Activated naive CD4-positive, alpha-beta T cell treated with anti-CD3 and anti-CD28 coated beads, Interleukin-2, amount 50 U/mL, for 16 hours (primary cell): Measurements from ENCODE around the gene RO60.

Experiments
- DNase-seq: peaks from one replicate; pipeline ENCODE4 v3.0.0-alpha.2; 2020

Gene RO60

DNA sequence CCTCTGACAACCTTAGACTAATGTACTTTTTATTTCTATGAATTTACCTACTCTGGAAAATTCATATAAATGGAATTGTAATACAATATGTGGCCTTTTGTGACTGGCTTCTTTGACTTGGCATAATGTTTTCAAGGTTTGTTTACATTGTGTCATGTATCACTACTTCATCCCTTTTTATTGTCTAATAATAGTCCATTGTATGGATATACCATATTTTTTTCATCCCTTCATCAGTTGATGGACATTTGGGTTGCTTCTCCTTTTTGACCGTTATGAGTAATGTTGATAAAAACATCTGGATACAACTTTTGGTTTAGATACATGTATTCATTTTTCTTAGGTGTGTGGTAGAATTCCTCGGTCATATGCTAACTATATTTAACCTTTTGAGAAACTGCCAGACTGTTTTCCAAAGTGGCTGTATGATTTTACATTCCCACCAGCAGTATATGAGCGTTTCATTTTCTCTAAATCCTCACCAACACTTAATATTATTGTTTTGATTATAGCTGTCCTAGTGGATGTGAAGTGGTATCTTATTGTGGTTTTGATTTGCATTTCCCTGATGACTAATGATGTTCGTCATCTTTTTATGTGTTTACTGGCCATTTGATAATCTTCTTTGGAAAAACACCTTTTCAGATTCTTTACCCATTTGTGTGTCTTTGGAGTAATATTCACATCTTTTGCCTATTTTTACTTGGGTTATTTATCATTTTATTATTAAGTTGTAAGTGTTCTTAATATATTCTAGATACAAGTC, 3.5 kb downstream of the RO60 start:
- DNase-seq, result no peak

DNA sequence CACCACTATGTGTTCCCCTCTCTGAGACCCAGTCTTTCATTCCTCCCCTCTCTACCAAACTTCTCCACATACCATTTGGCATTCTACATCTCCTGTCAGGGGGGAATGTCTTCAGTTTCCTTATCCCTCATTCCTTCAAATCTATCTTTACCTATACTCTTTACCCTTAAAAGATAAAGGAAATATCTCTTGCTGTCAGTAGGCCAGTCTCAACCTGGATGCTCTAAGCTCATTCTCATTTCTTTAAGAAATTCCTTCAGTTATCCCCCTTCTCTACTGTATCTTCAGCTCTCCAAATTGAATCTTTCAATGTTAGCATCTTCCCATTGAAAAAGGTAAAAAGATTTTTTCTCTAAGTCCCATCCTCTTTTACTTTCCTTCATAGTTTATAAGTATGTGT, 6.5 kb downstream of the RO60 start:
- DNase-seq, result no peak

DNA sequence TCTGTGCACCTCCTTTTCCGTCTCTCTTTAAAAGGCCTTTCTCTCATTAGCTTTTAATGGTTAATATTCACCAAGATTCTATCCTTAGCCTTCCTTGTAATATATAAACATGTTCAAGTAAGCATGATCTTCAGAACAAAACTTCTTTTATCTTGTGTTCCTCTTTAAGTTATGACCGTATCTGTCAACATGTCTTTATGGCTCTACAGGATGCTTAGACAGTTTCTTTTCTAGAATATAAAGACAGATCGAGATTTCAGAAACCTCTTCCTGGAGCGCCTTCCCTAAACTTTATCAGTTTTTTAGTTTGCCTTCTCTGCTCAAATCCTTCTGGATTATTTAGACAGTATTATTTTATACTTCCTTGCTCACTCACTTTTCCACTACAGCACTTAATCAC, 7.2 kb downstream of the RO60 start:
- DNase-seq, result no peak

DNA sequence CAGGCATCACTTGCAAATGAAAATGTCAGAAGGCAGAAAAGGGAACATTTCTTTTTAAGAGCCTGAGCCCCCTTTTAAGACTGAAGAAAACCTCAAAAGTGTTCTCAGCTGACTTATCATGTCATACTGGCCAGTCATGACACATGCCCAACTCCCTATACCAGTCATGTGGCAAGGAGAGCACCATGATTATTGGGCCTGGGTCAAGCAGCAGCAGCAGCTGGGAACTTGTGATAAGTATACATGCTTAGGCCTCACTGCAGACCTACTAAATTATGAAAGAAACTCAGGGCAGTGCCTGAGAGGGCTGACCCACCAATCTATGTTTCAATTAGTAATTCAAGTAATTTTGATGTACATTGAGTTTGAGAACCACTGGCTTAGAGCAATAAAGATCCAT, 8.6 kb downstream of the RO60 start:
- DNase-seq, result no peak

DNA sequence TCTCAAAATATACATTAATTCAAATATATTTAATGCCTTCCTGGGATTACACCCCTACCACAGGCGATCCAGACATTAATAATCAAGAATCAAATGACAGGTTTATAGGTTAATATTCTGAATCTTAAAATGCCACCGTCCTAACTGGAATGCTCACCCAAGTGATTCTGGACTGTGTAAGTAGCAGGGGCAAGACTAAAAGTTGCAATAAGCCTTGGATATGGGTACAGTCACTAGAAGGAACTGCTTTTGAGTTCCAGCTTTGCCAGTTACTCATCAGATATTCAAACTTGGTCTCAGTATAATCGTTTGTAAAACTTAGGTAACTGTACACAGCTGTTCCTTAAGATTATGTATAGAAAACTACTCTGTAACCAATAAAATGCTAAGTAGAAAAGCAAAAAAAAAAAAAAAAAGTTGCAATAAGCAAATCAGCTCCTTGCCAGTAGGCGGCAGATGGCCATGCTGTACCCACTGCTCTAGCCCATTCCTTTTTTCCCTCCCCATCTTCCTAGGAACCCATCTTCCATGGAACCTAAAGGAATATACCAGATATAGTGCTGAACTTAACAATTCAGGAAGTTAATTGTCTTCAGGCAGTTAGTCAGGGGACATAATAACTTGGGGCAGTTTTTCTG, 10.5 kb downstream of the RO60 start:
- DNase-seq, result no peak

DNA sequence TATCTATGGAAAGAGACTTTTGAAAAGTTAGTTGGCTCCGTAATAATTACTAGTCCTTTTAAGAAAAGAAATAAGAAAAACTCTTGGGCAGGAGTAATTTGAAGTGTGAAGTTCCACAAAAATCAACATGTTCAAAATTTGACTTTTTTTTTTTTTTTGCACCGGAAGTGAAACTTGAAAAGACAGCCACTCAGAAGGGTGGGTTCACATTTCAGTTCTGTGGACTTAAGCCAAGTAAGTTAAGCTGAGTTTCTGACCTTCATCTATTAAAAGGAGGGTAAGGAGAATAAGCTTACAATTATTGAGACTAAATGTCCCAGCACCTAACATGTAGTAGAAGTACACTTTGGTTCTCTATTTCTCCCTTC, 11.0 kb downstream of the RO60 start:
- no peak for DNase-seq

DNA sequence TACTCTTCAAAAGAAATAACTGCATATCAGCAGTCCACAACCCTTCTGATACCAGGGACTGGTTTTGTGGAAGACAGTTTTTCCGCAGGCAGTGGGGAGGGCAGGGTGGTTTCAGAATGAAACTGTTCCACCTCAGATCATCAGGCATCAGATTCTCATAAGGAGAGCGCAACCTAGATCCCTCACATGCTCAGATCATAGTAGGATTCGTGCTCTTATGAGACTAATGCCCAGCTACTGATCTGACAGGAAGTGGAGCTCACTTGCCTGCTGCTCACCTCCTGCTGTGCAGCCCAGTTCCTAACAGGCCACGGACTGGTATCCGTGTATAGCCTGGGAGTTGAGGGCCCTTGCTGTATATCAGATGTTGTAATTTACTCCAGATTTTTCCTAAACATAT, 11.5 kb downstream of the RO60 start:
- no peak for DNase-seq

DNA sequence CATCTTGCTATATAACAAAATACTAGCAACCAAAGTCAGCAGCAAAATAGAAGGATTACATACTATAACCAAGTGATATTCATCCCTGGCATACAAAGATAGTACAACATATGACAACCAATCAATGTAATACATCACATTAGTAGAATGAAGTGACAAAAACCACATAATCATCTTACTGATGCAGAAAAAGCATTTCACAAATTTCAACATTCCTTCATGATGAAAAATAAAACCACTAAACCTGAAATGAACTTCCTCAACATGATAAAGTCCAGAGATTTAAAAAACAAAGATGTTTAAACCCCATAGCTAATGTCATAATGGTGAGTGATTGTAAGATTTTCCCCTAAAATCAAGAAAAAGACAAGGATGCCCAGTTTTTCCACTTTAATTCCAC, 18.6 kb downstream of the RO60 start:
- no peak for DNase-seq

DNA sequence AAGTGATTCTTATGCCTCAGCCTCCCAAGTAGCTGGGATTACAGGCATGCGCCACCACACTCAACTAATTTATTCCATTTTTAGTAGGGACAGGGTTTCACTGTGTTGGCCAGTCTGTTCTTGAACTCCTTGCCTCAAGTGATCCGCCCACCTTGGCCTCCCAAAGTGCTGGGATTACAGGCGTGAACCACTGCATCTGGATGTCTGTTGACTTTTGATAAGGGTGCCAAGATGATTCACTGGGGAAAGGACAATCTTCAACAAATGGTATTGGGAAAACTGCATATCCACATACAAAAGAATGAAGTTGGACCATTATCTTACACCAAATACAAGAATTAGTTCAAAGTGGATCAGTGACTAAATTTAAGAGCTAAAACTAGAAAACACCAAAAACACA, 19.8 kb downstream of the RO60 start:
- DNase-seq, result no peak

DNA sequence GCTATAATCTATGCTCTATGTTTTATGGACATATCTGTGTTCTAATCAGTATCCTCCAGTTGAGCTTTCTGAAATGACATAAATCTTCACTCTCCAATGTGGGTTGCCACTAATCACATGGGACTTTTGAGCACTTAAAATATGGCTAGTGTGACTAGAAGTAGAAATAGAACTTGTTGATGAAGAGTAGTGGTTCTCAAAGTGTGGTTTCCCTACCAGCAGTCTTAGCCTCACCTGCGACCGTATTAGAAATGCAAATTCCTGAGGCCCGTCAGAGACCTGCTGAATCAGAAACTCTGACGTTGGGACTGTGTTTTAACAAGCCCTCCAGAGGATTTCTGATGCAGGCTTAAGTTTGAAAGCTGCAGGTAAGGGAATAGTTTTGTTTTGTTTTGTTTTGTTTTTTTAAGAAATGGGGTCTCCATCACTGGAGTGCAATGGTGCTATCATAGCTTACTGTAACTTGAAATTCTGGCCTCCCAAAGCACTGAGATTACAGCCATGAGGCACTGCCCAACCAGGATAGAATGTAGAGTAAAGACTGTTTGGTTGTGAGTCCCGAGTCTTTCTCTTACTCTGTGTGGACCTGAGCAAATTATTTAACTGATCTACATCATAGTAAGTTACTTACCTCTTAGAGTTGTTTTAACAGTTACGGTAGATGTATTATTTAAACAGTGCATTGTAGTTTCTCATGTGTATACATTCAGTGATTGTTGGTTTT, 24.1 kb downstream of the RO60 start:
- no peak for DNase-seq

DNA sequence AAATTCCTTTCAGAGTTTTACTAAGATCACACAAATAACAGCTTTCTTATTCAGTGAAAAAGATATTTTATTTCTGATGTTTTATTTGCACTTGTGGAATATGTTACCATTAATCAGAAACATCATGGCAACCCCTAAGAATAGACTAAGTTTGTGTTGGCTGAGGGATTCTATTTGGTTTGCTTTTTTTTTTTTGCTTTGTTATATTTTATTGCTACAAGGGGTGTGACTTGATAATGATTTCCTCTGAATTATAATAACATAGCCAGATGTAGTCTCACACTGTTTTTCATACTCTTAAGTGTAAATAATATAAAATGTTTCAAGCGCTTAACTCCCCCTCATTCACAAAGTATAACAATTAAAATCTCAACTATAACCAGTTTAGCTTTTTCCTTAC, 25.9 kb downstream of the RO60 start:
- no peak for DNase-seq

DNA sequence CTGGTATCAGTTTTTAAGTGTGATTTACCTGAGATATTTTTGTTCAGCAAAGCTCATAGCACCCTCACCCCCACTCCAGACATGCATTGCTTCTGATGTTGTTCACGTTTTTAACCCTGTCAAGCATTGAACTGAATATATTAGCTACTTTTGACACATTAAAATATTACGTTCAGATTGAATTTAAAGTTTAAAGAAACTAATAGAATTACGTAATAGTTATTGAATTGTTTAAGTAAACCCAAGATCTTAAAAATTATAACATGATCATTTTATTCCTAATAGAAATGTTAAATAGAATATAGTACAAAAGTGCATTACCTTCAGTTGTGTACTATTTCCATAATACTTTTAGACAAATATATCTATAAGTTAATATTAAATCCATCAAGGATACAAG, 26.9 kb downstream of the RO60 start:
- DNase-seq, result no peak

DNA sequence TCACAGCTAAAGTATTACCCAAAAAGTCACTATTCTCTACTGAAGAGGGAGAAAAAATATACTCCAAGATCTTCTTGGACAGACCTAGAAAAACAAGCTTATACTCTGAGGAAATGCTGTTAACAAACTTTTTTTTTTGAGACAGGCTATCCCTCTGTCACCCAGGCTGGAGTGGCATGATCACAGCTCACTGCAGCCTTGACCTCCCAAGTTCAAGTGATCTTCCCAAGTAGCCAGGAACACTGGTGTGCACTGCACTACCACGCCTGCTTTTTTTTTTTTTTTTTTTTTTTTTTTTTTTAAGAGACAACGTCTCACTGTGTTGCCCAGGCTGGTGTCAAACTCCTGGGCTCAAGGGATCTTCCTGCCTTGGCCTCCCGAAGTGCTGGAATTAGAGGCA, 28.5 kb downstream of the RO60 start:
- DNase-seq, result no peak

DNA sequence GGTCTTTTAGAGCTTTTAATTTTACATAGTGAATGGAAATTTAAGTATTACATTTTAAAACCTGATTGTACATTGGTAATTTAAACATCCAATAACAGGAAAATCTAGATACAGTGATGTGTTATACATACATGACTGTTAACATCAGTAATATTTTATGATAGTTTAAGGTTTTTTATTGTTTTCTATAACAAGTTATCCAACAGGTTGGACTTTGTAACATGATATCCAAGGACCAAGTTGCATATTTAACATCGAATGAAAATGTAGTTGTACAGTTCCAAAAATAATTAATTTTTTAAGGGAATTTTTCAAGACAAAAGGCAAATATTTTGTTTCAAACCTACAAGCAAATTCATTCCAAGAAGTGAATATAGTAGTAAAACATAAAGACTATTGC, 31.5 kb downstream of the RO60 start:
- no peak for DNase-seq

DNA sequence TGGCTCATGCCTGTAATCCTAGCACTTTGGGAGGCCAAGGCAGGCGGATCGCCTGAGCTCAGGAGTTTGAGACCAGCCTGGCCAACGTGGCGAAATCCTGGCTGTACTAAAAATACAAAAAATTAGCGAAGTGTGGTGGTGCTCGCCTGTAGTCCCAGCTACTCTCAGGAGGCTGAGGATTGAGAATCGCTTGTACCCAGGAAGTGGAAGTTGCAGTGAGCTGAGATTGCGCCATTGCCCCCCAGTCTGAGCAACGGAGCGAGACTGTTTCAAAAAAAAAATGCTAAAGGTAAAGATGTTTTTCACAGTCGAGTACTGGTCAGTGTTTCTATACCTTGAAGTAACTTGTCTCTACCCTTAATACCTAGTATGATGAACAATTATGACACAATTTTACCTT, 34.7 kb downstream of the RO60 start:
- no peak for DNase-seq

DNA sequence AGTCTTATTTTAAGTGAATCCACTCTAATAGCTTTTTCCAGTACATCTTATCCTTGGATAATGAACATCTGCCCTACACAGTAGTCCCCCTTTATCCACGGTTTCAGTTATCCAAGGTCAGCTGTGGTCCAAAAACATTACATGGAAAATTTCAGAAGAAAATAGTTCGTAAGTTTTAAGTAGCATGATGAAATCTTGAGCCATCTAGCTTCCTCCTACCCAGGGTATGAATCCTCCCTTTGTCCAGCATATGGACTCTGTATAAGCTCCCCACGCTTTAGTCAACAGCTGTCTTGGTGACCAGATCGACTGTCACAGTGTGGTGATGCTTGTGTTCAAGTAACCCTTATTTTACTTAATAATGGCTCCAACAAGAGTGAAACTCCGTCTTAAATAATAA, 43.2 kb downstream of the RO60 start:
- no peak for DNase-seq

DNA sequence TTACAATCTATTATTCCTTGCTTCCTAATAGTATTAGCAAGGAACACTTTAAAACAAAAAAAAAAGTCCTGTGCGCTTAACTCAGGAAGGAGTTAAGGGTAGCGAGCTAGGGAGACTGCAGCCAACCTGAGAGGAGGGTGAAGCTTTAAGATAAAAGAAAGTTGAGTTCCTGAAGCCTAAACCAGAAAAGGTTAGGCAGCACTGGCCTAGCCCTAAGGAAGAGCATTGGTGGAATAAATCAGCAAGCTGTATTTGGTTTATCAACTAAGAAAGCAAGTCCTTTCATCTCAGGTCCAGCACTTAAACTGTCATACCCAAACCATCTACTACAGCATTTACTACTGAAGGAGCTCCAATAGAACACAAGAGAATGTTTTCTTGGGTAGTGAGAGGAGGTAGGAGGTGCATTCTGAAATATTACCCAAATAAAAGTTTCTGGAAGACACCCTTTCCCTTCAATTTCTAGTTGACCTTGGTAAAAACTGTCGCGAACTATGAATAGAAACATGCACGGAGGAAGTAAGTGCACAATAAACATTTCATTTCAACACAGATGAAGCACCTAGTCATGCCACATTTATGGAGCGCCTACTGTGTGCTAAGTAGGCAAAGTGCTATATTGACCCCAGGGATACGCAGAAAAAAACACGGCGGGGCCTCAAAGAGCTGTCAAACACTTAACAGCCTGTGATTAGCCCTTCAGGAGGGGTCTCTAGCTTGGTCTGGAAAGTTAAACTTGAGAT, 44.5 kb downstream of the RO60 start:
- no peak for DNase-seq

DNA sequence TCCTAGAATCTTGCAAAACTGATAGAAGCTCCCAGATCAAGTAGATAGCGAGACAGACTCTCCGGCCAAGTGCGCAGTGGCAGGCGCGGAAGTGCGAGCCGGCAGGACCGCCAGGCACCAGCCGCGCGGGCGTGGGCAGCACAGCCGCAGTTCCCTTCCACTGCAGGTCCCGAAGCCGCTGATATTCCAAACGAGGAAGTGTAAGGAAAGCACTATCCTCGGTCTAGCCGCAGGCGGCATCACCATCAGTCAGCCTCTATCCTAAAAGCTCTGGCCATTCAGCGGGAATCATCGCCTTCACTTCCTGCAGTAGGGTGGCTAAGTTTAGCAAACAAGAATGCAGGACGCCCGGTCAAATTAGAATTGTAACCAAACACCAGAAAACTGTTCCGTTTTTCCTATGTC, 45.1 kb downstream of the RO60 start:
- peak; percentile 17 for DNase-seq

DNA sequence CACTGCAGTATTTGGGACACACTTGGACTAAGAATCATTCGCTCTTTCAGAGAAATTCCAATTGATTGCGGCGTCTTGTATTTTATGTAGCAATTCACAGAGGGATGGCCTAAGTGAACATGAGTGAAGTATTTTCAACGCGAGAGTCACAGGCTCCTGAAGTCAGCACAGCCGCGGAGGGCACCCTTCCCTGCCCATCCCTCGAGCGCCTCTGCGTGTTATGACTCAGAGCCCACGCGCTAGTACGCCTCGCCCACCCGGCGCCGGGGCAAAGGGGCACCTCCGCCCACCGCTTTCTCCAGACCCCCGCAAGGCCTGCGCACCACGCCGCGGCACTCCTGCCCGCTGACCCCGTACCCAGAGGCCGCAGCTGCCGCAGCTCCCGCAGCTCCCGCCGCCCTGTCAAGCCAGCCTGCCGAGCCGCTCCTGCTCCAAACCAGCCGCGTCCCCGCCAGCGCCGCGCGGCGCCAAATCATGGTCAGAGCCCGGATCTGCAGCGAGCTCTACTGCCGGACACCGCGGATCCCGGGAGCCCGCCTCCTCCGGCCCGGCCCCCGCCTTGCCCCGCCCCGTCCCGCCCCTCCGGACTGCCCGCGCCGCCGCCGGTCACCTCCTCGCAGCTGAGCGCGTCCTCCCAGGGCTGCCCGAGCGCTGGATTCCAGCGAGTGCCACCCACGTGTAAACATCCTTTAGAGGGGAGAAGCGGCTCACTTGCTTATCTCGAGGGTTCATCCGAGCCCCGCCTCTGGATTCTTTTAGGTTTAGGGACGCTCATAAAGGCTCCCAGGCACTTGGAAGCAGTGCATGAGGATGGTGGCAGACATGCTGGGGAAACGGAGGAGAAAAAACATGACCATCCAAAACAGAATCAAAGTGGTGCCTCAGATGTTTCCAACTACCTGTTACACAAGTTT, 45.8 kb downstream of the RO60 start, which contains the start of gene GLRX2:
Gene GLRX2 (minus strand): TSS at position 508 of the 914 bp plus-strand sequence. CDS start 32 bp downstream, at position 476.
- DNase-seq, result peak; percentile 64

DNA sequence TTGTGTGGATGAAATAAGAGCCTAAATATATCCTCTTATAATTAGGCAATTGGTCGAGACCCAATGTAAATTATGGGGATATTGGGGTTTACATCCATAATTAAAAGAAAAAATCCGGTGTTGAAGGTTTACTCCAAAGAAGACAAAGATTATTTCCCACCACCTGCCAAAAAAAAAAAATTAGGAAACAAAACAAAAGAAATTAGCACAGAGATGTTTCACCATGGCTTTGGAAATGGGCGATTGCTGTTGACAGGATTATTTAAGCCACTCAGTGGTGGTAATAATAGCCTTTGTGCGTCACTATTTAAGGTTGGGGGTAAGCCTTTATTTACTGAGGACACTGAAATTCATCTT, 46.4 kb downstream of the RO60 start:
- no peak for DNase-seq

DNA sequence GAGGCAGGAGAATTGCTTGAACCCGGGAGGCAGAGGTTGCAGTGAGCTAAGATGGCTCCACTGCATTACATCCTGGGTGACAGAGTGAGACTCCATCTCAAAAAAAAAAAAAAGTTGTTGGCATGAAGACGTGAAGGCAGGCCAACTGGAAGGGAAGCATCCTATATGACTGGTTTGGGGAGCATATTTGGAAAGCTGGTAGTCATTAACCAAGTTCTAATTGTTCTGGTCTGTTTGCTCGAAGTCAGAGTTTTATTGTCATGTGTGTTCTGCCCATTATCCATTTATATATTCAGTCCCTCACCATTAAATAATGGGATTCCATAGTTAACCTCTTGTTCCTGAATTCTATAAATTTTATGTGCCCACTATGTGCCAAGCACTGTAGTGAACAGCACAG, 49.1 kb downstream of the RO60 start:
- no peak for DNase-seq
